Coronary artery (tissue), 2 donors: ENCODE measurements around the gene GJD3.

Experiments used
- DNase-seq: peaks from one replicate; pipeline ENCODE4 v3.0.0-alpha.2; 2017; ENCODE audit warnings: low spot score
- H3K27ac ChIP-seq, 2 donors: fragments of 200-600 bp; sonication (generic); one replicate each; pipeline ENCODE4 v1.5.1; 2016 to 2019
- H3K4me3 ChIP-seq: fragments of 200-600 bp; sonication (generic); 2 replicates; pipeline ENCODE4 v1.5.1; 2016; ENCODE audit warnings: mild to moderate bottlenecking, moderate library complexity
- CTCF ChIP-seq: fragments of 200-600 bp; sonication (generic); IDR thresholded peaks from one replicate; pipeline ENCODE4 v1.5.1; 2019; ENCODE audit warnings: antibody characterized with exemption

Gene GJD3

DNA sequence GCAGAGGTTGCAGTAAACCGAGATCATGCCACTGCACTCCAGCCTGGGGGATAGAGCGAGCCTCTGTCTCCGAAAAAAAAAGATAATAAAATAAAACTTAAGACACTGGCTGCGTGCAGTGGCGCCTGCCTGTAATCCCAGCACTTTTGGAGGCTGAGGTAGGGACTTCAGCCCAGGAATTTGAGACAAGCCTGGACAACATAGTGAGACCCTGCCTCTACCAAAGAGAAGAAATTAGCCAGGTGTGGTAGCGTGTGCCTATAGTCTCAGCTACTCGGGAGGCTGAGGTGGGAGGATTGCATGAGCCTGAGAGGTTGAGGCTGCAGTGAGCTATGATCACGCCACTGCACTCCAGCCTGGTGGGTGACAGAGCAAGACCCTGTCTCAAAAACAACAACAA is 28.9 kb downstream of the GJD3 start:
- no peak for DNase-seq
- Histone ChIP-seq H3K27ac (peak overlapping the region; percentile 83 to 86), H3K4me3 (no peak overlapping the region)
- TF ChIP-seq CTCF = no peak

GRCh38 chr17:40333781-40334448 is 30.6 kb downstream of the GJD3 start:
- H3K27ac ChIP-seq = peak overlapping the region; percentile 83 to 86
- DNase-seq = no peak
- TF ChIP-seq CTCF = no peak
- H3K4me3 ChIP-seq = peak overlapping the region; percentile 14

DNA sequence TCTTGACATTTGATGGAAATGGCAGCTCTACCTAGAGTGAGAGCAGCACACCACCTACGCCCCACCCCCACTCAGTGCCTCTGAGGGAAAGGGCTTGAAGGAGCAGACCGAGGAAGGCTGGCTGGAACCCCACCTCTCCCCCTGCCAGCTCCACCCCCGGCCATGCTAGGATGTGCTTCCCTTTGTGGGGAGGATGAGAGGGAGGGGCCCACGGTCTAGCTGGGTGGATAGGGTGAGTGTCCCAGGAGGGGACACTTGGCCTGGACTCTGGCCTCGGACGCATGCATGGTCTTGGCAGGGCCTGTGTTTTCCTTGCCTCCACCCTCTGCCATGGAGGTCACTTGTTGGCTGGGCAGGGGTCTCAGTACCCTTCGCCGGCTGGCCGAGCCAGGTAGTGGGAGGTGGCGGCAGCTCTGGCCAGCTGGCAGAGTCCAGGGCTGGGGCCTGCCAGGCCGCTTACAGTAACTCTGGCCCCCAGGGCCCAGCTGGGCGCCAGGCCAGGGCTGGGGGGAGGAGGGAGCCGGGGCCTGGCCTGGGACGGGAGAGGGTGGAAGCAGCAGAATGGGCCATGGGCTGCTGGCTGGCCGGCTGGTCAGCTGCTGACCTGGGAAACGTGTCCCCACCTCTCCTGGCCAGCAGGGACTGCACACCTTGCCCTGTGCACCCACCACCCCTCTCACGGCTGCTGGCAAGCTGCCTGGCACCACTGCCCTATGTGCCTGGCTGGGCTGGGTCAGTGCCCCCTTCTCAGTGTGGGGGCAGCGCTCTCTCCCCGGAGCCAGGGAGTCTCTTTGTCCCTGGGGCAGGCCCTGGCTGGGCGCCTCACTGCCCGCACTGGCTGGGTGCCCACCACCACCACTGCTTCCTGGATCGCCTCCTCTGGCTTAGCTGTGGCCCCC is 32.5 kb downstream of the GJD3 start:
- no peak for TF ChIP-seq CTCF
- H3K27ac ChIP-seq = peak overlapping the region; percentile 83 to 95
- H3K4me3 ChIP-seq = peak overlapping the region; percentile 65
- DNase-seq = peak; percentile 97

DNA sequence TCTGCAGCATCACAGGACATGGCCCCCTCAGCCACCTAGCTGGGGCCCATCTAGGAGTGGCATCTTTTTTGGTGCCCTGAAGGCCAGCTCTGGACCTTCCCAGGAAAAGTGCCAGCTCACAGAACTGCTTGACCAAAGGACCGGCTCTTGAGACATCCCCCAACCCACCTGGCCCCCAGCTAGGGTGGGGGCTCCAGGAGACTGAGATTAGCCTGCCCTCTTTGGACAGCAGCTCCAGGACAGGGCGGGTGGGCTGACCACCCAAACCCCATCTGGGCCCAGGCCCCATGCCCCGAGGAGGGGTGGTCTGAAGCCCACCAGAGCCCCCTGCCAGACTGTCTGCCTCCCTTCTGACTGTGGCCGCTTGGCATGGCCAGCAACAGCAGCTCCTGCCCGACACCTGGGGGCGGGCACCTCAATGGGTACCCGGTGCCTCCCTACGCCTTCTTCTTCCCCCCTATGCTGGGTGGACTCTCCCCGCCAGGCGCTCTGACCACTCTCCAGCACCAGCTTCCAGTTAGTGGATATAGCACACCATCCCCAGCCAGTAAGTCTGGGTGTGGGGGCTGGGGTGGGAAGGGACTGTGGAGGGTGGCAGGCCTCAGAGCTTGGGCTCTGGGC is 33.6 kb downstream of the GJD3 start:
- DNase-seq = no peak
- TF ChIP-seq CTCF = no peak
- peak overlapping the region; percentile 83 to 95 for H3K27ac ChIP-seq
- peak overlapping the region; percentile 65 for H3K4me3 ChIP-seq

- H3K27ac ChIP-seq = peak overlapping the region; percentile 83 to 95
- no peak for DNase-seq
- no peak overlapping the region for H3K4me3 ChIP-seq
- no peak for TF ChIP-seq CTCF
Observed at GRCh38 chr17:40329839-40330794, 34.4 kb downstream of the GJD3 start.

DNA sequence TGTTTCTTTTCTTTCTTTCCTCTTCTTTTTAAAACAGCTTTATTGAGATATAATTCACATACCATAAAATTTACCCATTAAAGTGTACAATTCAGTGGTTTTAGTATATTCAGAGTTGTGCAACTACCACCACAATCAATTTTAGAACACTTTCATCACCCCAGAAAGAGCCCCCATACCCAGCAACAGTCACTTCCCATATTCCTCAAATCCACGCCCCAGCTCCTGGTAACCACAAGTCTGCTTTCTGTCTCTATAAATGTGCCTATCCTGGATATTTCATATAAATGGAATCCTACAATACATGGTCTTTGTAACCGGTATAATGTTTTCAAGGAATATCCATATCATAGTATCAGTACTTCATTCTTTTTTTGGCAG is 36.2 kb downstream of the GJD3 start:
- no peak for TF ChIP-seq CTCF
- no peak for DNase-seq
- Histone ChIP-seq H3K27ac (peak overlapping the region; percentile 75 to 85), H3K4me3 (no peak overlapping the region)
